Neuronal stem cell (in vitro differentiated cells): Measurements from ENCODE around the gene PLEKHA8.

ENCODE experiments used
- DNase-seq: peaks from one replicate; pipeline ENCODE4 v3.0.0-alpha.2; 2013; ENCODE audit warnings: low spot score
- H2AFZ ChIP-seq: one replicate; pipeline ENCODE4 v1.6.1; 2013; ENCODE audit warnings: mild to moderate bottlenecking, low read length, inconsistent platforms
- H2AK5ac ChIP-seq: 2 replicates; pipeline ENCODE4 v1.6.1; 2013; ENCODE audit warnings: low read depth, mild to moderate bottlenecking, inconsistent platforms, low read length, moderate library complexity, mixed read lengths
- H2BK120ac ChIP-seq: 2 replicates; pipeline ENCODE4 v1.6.1; 2013; ENCODE audit warnings: low read depth, mild to moderate bottlenecking, inconsistent platforms, low read length, moderate library complexity, mixed read lengths
- H2BK12ac ChIP-seq: one replicate; pipeline ENCODE4 v1.6.1; 2013; ENCODE audit warnings: low read length, inconsistent platforms
- H2BK15ac ChIP-seq: 2 replicates; pipeline ENCODE4 v1.6.1; 2013; ENCODE audit warnings: mild to moderate bottlenecking, low read length, inconsistent platforms, mixed read lengths
- H2BK5ac ChIP-seq: one replicate; pipeline ENCODE4 v1.6.1; 2013; ENCODE audit warnings: inconsistent platforms, mild to moderate bottlenecking, low read length, moderate library complexity
- H3K14ac ChIP-seq: one replicate; pipeline ENCODE4 v1.6.1; 2013; ENCODE audit warnings: low read length, inconsistent platforms
- H3K18ac ChIP-seq: 2 replicates; pipeline ENCODE4 v1.6.1; 2013; ENCODE audit warnings: low read length, inconsistent platforms
- H3K23ac ChIP-seq: 2 replicates; pipeline ENCODE4 v1.6.1; 2013; ENCODE audit warnings: low read depth, mild to moderate bottlenecking, mixed read lengths, low read length, inconsistent platforms; ENCODE audit not compliant: poor library complexity
- H3K27ac ChIP-seq: replicated peaks from 3 replicates; pipeline ENCODE4 v1.5.1; 2013; ENCODE audit warnings: low read length, inconsistent platforms
- H3K27me3 ChIP-seq, 3 experiments: 2 replicates each; pipeline ENCODE4 v1.6.1; 2013; ENCODE audit warnings: low read length in 3 of 3, mild to moderate bottlenecking in 2 of 3, inconsistent platforms in 1 of 3, low read depth in 1 of 3, mixed read lengths in 1 of 3, moderate library complexity in 1 of 3; ENCODE audit not compliant: control insufficient read depth in 3 of 3, insufficient read depth in 3 of 3
- H3K36me3 ChIP-seq, 2 donors: replicated peaks in 1 of 2; 2 replicates each; pipeline ENCODE4 v1.6.1; 2013; ENCODE audit warnings: low read length in 2 of 2; ENCODE audit not compliant: control insufficient read depth in 2 of 2, insufficient read depth in 2 of 2
- H3K4ac ChIP-seq: 2 replicates; pipeline ENCODE4 v1.6.1; 2013; ENCODE audit warnings: inconsistent platforms, mild to moderate bottlenecking, low read length, moderate library complexity
- H3K4me1 ChIP-seq, 2 donors: 1 replicate in 1 of 2; 2 replicates in 1 of 2; pipeline ENCODE4 v1.6.1; 2013; ENCODE audit warnings: low read length in 2 of 2, low read depth in 1 of 2; ENCODE audit not compliant: control insufficient read depth in 2 of 2, insufficient read depth in 1 of 2
- H3K4me2 ChIP-seq: one replicate; pipeline ENCODE4 v1.6.1; 2013; ENCODE audit warnings: mild to moderate bottlenecking, low read length, inconsistent platforms; ENCODE audit not compliant: insufficient read depth, poor library complexity, severe bottlenecking
- H3K4me3 ChIP-seq, 2 donors: 2 replicates each; pipeline ENCODE4 v1.5.1; 2013; ENCODE audit warnings: low read length in 2 of 2, mild to moderate bottlenecking in 2 of 2, inconsistent platforms in 1 of 2, moderate library complexity in 1 of 2
- H3K79me1 ChIP-seq: one replicate; pipeline ENCODE4 v1.6.1; 2013; ENCODE audit warnings: low read depth, mild to moderate bottlenecking, inconsistent platforms, low read length, moderate library complexity
- H3K9ac ChIP-seq: one replicate; pipeline ENCODE4 v1.6.1; 2013; ENCODE audit warnings: mild to moderate bottlenecking, low read depth, low read length, inconsistent platforms; ENCODE audit not compliant: poor library complexity
- H3K9me3 ChIP-seq, 2 donors: replicated peaks in 1 of 2; 2 replicates each; pipeline versions ENCODE3 to v1.6.1; 2013; ENCODE audit warnings: low read length in 2 of 2, mild to moderate bottlenecking in 2 of 2, inconsistent platforms in 1 of 2, low read depth in 1 of 2, mixed read lengths in 1 of 2, moderate library complexity in 1 of 2; ENCODE audit not compliant: control insufficient read depth in 2 of 2, insufficient read depth in 1 of 2
- H4K8ac ChIP-seq: one replicate; pipeline ENCODE4 v1.6.1; 2013; ENCODE audit warnings: low read depth, mild to moderate bottlenecking, inconsistent platforms, low read length, moderate library complexity
- H4K91ac ChIP-seq: one replicate; pipeline ENCODE4 v1.6.1; 2013; ENCODE audit warnings: low read length, low read depth, mild to moderate bottlenecking, inconsistent platforms; ENCODE audit not compliant: poor library complexity
- WGBS, 2 donors: extraction: QIAGEN DNeasy Blood & Tissue Kit; methylation state at CpG; one replicate each; pipeline ENCODE4 v1.1.7; 2013; ENCODE audit warnings: missing lambda C conversion rate in 2 of 2, mixed read lengths in 1 of 2; ENCODE audit not compliant: insufficient read length in 2 of 2, insufficient replicate concordance in 1 of 2; ENCODE audit errors: extremely low coverage in 2 of 2; 5-methylcytosine and 5-hydroxymethylcytosine counted together

PLEKHA8 gene

DNA sequence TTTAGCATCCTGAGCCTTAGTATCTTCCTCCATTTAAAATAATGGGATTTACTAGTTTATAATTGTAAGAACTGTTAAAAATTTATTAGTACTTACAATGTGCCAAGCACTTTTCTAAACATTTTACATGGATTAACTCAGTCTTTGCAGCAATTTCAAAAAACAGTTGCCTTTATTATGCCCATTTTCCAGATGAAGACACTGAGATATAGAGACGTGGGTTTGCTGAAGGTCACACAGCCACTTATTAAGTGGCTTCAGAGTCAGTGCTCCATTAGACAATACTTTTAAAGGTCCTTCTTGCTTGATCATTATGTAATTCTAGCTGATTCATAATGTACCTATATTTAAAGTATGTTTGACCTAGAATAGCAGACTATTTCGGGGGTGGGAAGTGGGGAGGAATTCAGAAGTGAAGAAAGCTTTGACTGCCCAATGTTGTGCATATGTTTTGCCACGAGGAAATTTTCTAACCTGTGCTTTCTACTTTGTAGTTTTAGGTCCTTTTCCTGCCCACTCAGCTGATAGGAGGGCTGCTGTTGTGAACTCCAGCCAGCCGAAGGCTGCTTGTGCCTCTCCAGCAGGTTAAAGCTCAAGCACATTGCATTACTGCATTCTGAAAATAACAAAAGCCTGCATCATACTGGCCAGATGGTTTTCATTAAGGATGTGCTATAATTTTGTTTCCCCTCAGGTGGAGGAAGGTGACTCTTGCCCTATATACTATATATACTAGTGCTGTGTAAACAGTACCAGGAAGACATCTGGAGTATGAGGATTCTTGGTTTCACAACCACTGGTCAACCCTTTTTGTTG lies 4.3 kb downstream of the PLEKHA8 start:
- Histone ChIP-seq H3K23ac (no peak overlapping the region), H3K14ac (no peak overlapping the region), H3K4me1 (peaks cover 10 to 12% of the 10 kb centered on the region in 2 donors), H2AK5ac (no peak overlapping the region), H3K4ac (no peak overlapping the region), H2BK5ac (no peak overlapping the region), H3K36me3 (peaks cover 0 to 42% of the 10 kb centered on the region in 2 donors), H2BK12ac (no peak overlapping the region), H3K4me2 (no peak overlapping the region), H3K79me1 (peaks cover 11% of the 10 kb centered on the region), H2BK120ac (no peak overlapping the region), H3K27ac (no peak overlapping the region), H3K9ac (no peak overlapping the region), H3K27me3 (no peaks in the 10 kb centered on the region), H2AFZ (no peak overlapping the region), H4K8ac (no peak overlapping the region), H4K91ac (no peak overlapping the region), H3K4me3 (no peak overlapping the region), H3K18ac (no peak overlapping the region), H3K9me3 (no peaks in the 10 kb centered on the region), H2BK15ac (no peak overlapping the region)
- no peak for DNase-seq
- no CpG with 5 or more reads among the region's 4 CpGs for WGBS, 2 donors

- Histone ChIP-seq H3K4me2 (no peak overlapping the region), H3K36me3 (peaks cover 0 to 47% of the 10 kb centered on the region in 2 donors), H3K27me3 (no peaks in the 10 kb centered on the region), H3K27ac (no peak overlapping the region), H3K79me1 (peaks cover 8% of the 10 kb centered on the region), H3K9ac (no peak overlapping the region), H3K14ac (no peak overlapping the region), H4K8ac (no peak overlapping the region), H3K18ac (no peak overlapping the region), H2BK15ac (no peak overlapping the region), H3K23ac (no peak overlapping the region), H2AFZ (no peak overlapping the region), H4K91ac (no peak overlapping the region), H2BK5ac (no peak overlapping the region), H3K4ac (no peak overlapping the region), H2BK120ac (no peak overlapping the region), H2BK12ac (no peak overlapping the region), H2AK5ac (no peak overlapping the region), H3K9me3 (no peaks in the 10 kb centered on the region), H3K4me3 (no peak overlapping the region), H3K4me1 (peaks cover 8 to 9% of the 10 kb centered on the region in 2 donors)
- WGBS, 2 donors = no CpG with 5 or more reads among the region's 3 CpGs
- DNase-seq = no peak
These were observed 6.3 kb downstream of the PLEKHA8 start for GRCh38 chr7:30034501-30034900.

DNA sequence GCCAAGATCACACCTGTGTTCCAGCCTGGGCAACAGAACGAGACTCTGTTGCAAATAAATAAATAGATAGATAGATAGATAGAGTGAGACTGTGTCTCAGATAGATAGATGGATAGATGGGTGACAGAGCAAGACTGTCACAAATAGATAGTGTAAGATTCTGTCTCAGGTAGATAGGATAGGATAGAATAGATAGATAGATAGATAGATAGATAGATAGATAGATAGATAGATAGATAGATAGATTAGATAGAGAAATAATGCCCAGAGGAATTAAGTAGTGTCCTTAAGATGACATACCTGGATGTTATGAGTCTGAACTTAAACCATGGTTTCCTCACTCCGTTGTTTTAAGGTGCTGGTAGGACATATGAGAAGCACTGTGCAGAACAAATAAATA lies 8.0 kb downstream of the PLEKHA8 start:
- no peak overlapping the region for H3K4me3 ChIP-seq
- WGBS, 2 donors = no CpG with 5 or more reads among the region's 2 CpGs
- no peak overlapping the region for H3K14ac ChIP-seq
- H3K36me3 ChIP-seq = peaks cover 0 to 47% of the 10 kb centered on the region in 2 donors
- H4K91ac ChIP-seq = no peak overlapping the region
- no peak overlapping the region for H3K4me2 ChIP-seq
- H3K79me1 ChIP-seq = peaks cover 5% of the 10 kb centered on the region
- H3K4me1 ChIP-seq = peaks cover 3 to 4% of the 10 kb centered on the region in 2 donors
- no peak overlapping the region for H4K8ac ChIP-seq
- DNase-seq = no peak
- no peak overlapping the region for H3K23ac ChIP-seq
- H2AFZ ChIP-seq = no peak overlapping the region
- no peak overlapping the region for H3K9ac ChIP-seq
- no peak overlapping the region for H3K27ac ChIP-seq
- H3K18ac ChIP-seq = no peak overlapping the region
- H2BK15ac ChIP-seq = no peak overlapping the region
- H2BK12ac ChIP-seq = no peak overlapping the region
- no peak overlapping the region for H2BK5ac ChIP-seq
- H2AK5ac ChIP-seq = no peak overlapping the region
- no peaks in the 10 kb centered on the region for H3K27me3 ChIP-seq
- no peaks in the 10 kb centered on the region for H3K9me3 ChIP-seq
- H3K4ac ChIP-seq = no peak overlapping the region
- H2BK120ac ChIP-seq = no peak overlapping the region

DNA sequence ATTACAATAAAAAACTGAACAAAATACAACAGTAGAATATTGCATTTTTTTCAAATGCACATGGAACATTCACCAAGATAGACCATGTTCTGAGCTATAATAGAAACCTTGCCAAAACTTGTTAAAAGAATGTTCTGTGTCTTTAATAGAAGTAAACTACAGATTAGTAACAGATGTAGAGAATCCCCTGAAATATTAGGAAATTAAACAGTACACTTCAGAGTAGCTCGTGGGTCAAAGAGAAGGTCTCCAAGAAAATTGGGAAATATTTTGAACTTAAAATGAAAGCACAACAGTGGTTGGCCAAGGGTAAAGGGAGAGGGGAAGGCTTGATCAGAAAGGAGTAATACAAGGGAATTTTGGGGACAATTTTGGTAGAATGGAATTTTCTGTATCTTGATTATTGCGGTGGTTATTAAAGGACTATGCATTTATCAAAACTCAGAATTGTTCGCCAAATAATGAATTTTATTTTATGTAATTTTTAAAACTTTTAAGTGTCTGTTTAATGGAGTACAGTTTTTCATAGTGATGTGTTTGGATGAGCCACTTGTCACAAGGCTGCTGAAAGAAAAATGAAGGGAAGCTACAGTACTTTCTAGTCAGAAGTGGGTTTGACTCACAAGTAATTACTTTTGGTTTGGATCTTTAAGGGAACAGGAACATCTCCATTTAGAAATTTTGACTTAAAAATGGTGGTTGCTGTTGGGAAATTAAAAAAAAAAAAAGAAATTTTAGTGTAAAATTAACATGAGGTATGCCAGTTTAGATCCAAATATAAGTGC lies 10.2 kb downstream of the PLEKHA8 start:
- Histone ChIP-seq H2AK5ac (no peak overlapping the region), H4K91ac (no peak overlapping the region), H3K27me3 (no peaks in the 10 kb centered on the region), H3K4me1 (peaks cover 0 to 2% of the 10 kb centered on the region in 2 donors), H3K79me1 (peaks cover 7% of the 10 kb centered on the region), H3K18ac (no peak overlapping the region), H3K14ac (no peak overlapping the region), H3K23ac (no peak overlapping the region), H2BK5ac (no peak overlapping the region), H3K9me3 (no peaks in the 10 kb centered on the region), H3K4ac (no peak overlapping the region), H3K4me3 (no peak overlapping the region), H3K27ac (no peak overlapping the region), H2BK15ac (no peak overlapping the region), H3K9ac (no peak overlapping the region), H2BK12ac (no peak overlapping the region), H3K4me2 (no peak overlapping the region), H2BK120ac (no peak overlapping the region), H2AFZ (no peak overlapping the region), H4K8ac (no peak overlapping the region), H3K36me3 (peaks cover 0 to 54% of the 10 kb centered on the region in 2 donors)
- no CpG with 5 or more reads among the region's 3 CpGs for WGBS, 2 donors
- DNase-seq = no peak
